Suprapubic skin (tissue), 4 donors: ENCODE results near the gene HDDC3. TPM values are rescaled to one million over a fixed set of nuclear protein-coding genes. Genes with fewer than 3 reads are reported as not detected.

Experiments used
- DNase-seq, 2 donors: peaks; one replicate each; pipeline ENCODE4 v3.0.0-alpha.2; 2019; ENCODE audit warnings: low spot score in 2 of 2
- H3K27ac ChIP-seq: fragments of 200-600 bp; sonication (generic); one replicate; pipeline ENCODE4 v1.5.1; 2019
- H3K27me3 ChIP-seq: fragments of 200-600 bp; sonication (generic); one replicate; pipeline ENCODE4 v1.5.1; 2019
- H3K36me3 ChIP-seq: fragments of 200-600 bp; sonication (generic); one replicate; pipeline ENCODE4 v1.5.1; 2019
- H3K4me1 ChIP-seq: fragments of 200-600 bp; sonication (generic); one replicate; pipeline ENCODE4 v1.5.1; 2019
- H3K4me3 ChIP-seq: fragments of 200-600 bp; sonication (generic); one replicate; pipeline ENCODE4 v1.5.1; 2019; ENCODE audit warnings: mild to moderate bottlenecking
- H3K9me3 ChIP-seq: fragments of 200-600 bp; sonication (generic); one replicate; pipeline ENCODE4 v1.5.1; 2019
- EP300 ChIP-seq: sonication (generic); formaldehyde crosslinking; IDR thresholded peaks from one replicate; pipeline ENCODE4 v1.6.1; 2017; ENCODE audit warnings: antibody characterized with exemption
- POLR2A ChIP-seq, 2 donors: fragments of 450-650 bp; IDR thresholded peaks; one replicate each; pipeline ENCODE4 v1.6.1; 2017; ENCODE audit warnings: antibody characterized with exemption in 2 of 2, mild to moderate bottlenecking in 2 of 2, moderate library complexity in 2 of 2
- POLR2AphosphoS5 ChIP-seq, 3 donors: sonication (generic); formaldehyde crosslinking; IDR thresholded peaks; one replicate each; pipeline ENCODE4 v1.6.1; 2017; ENCODE audit warnings: antibody characterized with exemption in 3 of 3
- WGBS: methylation state at CpG from one replicate; pipeline ENCODE4 v1.1.5; 2018; 5-methylcytosine and 5-hydroxymethylcytosine counted together
- total RNA-seq, 4 donors: library from RNA; depleted of rRNA; stranded (reverse); fragments of >200 nt; gene quantifications; one replicate each; pipeline ENCODE4 v1.1.0, GENCODE V29; 2016
- TF ChIP-seq, protein P1 (sequence below), 2 donors: fragments of 200-600 bp in 1 of 2; fragments of 450-650 bp in 1 of 2; sonication (generic) in 1 of 2; IDR thresholded peaks; one replicate each; pipeline ENCODE4 v1.5.1; 2016 to 2019; ENCODE audit warnings: antibody characterized with exemption in 2 of 2, mild to moderate bottlenecking in 1 of 2, moderate library complexity in 1 of 2

HDDC3 gene, protein sequence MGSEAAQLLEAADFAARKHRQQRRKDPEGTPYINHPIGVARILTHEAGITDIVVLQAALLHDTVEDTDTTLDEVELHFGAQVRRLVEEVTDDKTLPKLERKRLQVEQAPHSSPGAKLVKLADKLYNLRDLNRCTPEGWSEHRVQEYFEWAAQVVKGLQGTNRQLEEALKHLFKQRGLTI
- 100 to 1,000 TPM in 1 of 4 donors, 10 to 100 TPM in 3; 13.5 to 119 (median 17.0) TPM for total RNA-seq

DNA sequence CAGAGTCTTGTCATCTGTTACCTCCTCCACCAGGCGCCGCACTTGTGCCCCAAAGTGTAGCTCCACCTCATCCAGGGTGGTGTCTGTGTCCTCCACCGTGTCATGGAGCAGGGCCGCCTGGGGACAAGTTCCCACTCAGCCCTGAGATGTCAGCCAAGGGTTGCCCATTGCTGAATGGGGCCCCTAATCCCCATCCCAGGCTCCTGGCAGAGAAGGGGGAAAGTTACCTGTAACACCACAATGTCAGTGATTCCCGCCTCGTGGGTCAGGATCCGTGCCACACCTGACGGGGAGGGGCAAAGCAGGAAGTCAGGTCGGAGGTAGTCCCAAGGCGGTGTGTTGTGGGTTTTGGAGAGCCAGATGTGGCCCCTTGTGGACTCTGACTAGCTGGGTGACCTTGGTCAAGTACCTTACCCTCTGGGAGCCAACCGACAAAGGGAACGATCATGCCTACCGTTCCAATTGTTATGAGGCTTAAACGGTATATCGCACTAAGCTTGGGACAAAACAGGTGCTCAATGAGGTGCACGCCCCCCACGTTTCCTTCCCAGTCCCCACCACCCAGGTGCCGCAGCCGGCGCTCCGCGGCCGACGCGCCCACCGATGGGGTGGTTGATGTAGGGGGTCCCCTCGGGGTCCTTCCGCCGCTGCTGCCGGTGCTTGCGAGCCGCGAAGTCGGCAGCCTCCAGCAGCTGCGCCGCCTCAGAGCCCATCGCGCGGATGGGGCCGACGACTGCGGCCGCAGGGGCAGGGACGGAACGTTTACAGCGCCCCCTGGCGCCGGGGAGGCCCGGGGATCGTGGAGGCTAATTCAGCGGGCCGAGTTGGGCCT is at the start of gene HDDC3:
Gene HDDC3 (minus strand): TSS at position 722 of the 832 bp plus-strand sequence. CDS start 9 bp downstream, at position 713.
- peak; percentile 93 to 94 for DNase-seq
- Histone ChIP-seq H3K4me1 (peaks cover 70% of the 10 kb centered on the region), H3K4me3 (peak within 1 kb of the TSS; percentile 64), H3K27me3 (no peaks in the 10 kb centered on the region), H3K36me3 (peaks cover 5% of the 10 kb centered on the region), H3K9me3 (no peaks in the 10 kb centered on the region), H3K27ac (peak within 1 kb of the TSS; percentile 82)
- WGBS, result 0% methylated on average over 6 of the region's 52 CpGs
- TF ChIP-seq, protein P1, sequence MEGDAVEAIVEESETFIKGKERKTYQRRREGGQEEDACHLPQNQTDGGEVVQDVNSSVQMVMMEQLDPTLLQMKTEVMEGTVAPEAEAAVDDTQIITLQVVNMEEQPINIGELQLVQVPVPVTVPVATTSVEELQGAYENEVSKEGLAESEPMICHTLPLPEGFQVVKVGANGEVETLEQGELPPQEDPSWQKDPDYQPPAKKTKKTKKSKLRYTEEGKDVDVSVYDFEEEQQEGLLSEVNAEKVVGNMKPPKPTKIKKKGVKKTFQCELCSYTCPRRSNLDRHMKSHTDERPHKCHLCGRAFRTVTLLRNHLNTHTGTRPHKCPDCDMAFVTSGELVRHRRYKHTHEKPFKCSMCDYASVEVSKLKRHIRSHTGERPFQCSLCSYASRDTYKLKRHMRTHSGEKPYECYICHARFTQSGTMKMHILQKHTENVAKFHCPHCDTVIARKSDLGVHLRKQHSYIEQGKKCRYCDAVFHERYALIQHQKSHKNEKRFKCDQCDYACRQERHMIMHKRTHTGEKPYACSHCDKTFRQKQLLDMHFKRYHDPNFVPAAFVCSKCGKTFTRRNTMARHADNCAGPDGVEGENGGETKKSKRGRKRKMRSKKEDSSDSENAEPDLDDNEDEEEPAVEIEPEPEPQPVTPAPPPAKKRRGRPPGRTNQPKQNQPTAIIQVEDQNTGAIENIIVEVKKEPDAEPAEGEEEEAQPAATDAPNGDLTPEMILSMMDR (IDR thresholded peaks at IDR 0.05), result peak; percentile 80 to 96
- no peak for TF ChIP-seq EP300
- TF ChIP-seq POLR2A (IDR thresholded peaks at IDR 0.05), result peak in 1 of 2 donors; percentile 68
- TF ChIP-seq POLR2AphosphoS5 (IDR thresholded peaks at IDR 0.05), result peak in 2 of 3 donors; percentile 75 to 77

DNA sequence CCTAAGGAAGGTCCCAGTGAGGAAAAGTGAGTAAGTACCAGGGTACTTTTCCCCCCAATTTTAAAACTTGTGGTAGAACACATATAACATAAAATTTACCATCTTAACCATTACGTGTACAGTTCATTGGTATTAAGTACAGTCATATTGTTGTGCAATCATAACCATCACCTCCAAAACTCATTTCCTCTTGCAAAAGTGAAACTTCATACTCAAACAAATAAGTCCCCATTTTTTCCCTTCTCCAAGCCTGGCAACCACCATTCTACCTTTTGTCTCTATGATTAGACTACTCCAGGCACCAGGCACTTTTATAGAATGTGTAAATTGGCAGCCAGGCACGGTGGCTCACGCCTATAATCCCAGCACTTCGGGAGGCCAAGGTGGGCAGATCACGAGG is 49.8 kb upstream of the HDDC3 start:
- no peaks in the 10 kb centered on the region for H3K9me3 ChIP-seq
- peaks cover 16% of the 10 kb centered on the region for H3K36me3 ChIP-seq
- no peak for DNase-seq
- H3K27ac ChIP-seq, result no peak overlapping the region
- TF ChIP-seq POLR2AphosphoS5 (IDR thresholded peaks at IDR 0.05) (no peak), EP300 (no peak), POLR2A (IDR thresholded peaks at IDR 0.05) (no peak)
- TF ChIP-seq, protein P1 (IDR thresholded peaks at IDR 0.05), result no peak
- H3K4me1 ChIP-seq, result peaks cover 5% of the 10 kb centered on the region
- WGBS, result 92% methylated on average over 5 of the region's 5 CpGs
- no peak overlapping the region for H3K4me3 ChIP-seq
- no peaks in the 10 kb centered on the region for H3K27me3 ChIP-seq

DNA sequence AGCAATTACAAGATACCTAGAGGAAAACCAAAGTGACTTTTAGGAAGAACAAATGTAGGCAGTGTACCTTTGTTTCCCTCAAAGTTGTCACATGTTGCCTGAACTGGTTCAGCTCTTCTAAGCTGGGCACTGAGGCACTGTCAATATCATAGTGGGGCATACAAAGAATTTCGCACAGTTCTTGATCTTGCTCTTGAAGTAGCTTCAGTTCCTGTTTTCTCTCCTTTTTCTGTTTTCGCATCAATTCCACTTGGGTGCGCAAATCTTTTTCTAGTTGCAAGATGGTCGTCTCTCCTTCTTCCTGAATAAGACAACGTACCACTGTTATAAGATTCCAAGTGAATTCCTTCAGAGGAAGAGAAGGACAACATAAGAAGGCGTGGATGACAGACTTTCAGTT is 49.3 kb upstream of the HDDC3 start:
- no peak for TF ChIP-seq EP300
- no peak for TF ChIP-seq POLR2A (IDR thresholded peaks at IDR 0.05)
- 86% methylated on average over 6 of the region's 6 CpGs for WGBS

DNA sequence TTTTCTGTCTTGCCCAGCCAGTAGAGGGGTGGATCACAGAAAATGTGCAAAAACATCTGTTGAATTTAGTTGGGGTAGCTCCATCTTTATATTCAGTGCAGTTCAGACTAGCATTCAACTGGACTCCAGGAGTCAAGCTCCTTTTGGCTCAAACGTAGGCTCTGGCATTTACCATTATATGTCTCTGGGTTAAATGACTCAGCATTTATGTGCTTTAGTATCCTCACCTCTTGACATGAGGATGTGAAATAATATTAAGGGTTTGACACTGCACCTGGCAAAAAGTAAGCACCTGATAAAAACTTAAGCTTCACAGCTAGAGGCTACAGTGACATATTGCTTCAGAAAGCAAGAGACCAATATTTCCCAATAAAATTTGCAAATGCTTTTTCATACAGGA is 47.2 kb upstream of the HDDC3 start:
- no peaks in the 10 kb centered on the region for H3K4me1 ChIP-seq
- peaks cover 30% of the 10 kb centered on the region for H3K36me3 ChIP-seq
- 60% methylated on average over 1 of the region's 1 CpG for WGBS
- no peak overlapping the region for H3K4me3 ChIP-seq
- H3K27me3 ChIP-seq, result no peaks in the 10 kb centered on the region
- no peak overlapping the region for H3K27ac ChIP-seq
- no peaks in the 10 kb centered on the region for H3K9me3 ChIP-seq
- no peak for DNase-seq
- TF ChIP-seq EP300 (no peak), POLR2AphosphoS5 (IDR thresholded peaks at IDR 0.05) (no peak), POLR2A (IDR thresholded peaks at IDR 0.05) (no peak)
- TF ChIP-seq, protein P1 (IDR thresholded peaks at IDR 0.05), result no peak

More for the DNA sequence above, 49.3 kb upstream of the HDDC3 start:
- no peak for DNase-seq
- no peaks in the 10 kb centered on the region for H3K27me3 ChIP-seq
- peaks cover 16% of the 10 kb centered on the region for H3K36me3 ChIP-seq
- no peak overlapping the region for H3K27ac ChIP-seq
- H3K9me3 ChIP-seq, result no peaks in the 10 kb centered on the region
- peaks cover 5% of the 10 kb centered on the region for H3K4me1 ChIP-seq
- no peak overlapping the region for H3K4me3 ChIP-seq

DNA sequence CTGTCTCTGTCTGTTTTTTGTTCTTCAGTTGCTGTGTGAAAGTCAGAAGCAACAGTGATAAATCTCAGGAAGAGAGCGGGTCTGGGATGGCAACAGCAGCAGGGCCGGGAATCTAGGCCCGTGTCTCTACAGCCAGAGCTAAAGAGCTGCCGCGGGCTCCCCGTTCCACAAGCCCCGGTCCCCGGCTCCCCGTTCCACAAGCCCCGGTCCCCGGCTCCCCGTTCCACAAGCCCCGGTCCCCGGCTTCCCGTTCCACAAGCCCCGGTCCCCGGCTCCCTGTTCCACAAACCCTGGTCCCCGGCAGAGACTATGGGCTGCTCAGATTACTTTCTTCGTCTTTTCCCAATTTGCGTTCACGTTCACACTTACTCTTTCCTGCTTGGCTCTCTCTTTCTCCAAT is 41.9 kb upstream of the HDDC3 start:
- 97% methylated on average over 16 of the region's 21 CpGs for WGBS
- TF ChIP-seq POLR2A (IDR thresholded peaks at IDR 0.05), result no peak
- TF ChIP-seq POLR2AphosphoS5 (IDR thresholded peaks at IDR 0.05), result no peak
- no peak for TF ChIP-seq EP300
- TF ChIP-seq, protein P1 (IDR thresholded peaks at IDR 0.05), result no peak
- H3K36me3 ChIP-seq, result peaks cover 40% of the 10 kb centered on the region
- no peak for DNase-seq
- H3K27me3 ChIP-seq, result no peaks in the 10 kb centered on the region
- H3K4me3 ChIP-seq, result no peak overlapping the region
- H3K9me3 ChIP-seq, result no peaks in the 10 kb centered on the region
- H3K27ac ChIP-seq, result no peak overlapping the region
- H3K4me1 ChIP-seq, result no peaks in the 10 kb centered on the region
